NCI-H2107 treated with DMSO at 0.1 percent for 48 hours (cell line): ENCODE measurements around the gene CLPSL1.

Source experiments
- DNase-seq: peaks from one replicate; lab custom pipeline; 2025; ENCODE audit not compliant: unreplicated experiment; lab: John Stamatoyannopoulos, UW

CLPSL1 gene

DNA sequence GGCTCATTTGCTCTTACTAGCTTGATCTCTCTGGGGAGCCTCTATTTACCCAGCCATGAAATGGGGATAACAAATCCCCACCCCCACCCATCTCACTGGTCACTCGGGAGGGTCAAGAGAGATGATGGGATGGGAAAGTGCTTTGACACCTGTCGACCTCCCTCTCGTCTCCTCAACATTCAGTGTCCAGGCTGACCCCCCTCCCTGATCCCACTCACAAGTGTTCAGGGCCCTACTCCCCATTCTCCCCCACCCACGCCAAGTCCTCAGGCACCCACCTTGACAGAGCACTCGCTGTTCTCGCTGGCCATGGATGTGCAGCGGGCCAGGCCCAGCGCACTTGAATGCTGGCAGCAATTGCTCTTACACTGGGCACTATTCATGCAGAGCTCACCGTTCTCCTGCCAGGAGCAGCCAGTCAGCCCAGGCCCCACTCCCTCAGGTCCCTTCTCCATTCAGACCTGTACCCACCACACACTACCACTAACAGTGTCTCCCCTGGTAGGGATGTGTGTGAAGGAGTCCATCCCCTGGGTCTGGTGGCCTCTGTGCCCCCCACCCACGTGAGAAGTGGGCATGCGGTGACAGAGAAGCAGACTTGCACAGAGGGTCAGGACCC lies 14.7 kb downstream of the CLPSL1 start:
- no peak for DNase-seq

DNA sequence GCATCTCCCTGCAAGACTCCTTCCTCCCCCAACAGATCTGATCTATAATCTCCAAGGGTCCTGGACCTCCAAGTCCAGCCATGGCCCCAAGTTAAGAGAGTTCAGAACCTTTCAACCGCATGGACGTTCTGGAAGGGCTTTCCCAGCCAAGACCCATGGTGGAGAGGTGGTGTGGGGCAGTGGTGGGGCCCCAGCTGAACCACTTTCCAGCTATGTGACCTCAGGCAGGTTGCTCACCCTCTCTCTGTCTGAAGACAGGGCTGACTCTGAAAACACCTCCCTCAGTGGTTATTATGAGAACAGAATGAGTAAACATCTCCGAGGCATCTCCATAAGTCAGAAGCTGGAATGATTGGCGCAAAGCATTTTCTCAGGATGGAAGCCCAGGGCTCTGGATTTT lies 15.4 kb downstream of the CLPSL1 start:
- no peak for DNase-seq

DNA sequence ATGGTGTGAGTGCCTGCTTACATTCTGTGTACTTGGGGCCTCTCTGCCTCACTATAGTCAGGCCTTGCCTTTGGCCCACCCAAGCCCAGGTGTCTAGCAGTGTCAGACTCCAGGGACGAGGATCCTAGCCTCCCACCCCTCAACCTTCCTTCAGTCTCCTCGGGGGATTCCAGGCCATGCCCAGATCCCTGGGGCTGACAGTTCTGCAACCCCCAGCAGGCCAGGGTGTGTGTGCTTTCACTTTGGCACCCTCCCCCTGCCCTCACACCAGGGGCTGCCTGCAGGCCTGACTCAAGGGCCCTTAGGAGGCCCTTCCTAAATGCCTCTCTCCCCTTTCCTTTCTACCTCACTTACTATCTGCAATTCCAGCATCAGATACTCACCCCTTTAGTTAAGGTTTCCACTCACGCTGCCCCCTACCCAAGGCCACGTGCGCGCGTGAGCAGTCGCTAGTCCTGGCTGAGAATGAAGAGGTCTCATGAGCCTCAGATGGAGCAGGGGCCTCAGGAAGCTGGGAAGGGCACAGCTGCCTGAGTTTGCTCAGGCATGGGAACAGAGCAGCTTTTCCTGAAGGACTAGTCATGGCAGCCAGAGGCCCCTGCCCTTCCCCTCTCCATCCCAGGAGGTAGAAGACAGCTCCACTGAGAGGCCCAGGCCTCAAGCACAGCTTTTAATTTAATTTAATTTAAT lies 17.2 kb downstream of the CLPSL1 start:
- DNase-seq, result no peak

DNA sequence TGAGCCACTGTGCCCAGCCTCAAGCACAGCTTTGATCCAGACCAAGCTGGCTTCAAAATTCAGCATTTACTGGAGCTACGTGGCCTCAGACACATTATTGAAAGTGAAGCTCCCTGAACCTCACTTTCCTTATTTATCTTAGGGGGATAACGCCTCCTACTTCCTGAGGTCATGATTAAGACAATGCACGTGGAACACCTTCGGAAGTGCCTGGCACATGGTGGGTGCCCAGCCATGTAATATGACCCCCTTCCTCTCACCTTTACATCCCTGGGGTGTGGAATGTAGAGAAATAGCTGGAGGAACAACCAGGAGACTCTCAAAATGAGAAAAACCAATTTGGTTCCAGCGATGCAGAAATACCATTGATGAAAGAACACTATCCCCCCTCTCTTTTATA lies 17.9 kb downstream of the CLPSL1 start:
- no peak for DNase-seq

DNA sequence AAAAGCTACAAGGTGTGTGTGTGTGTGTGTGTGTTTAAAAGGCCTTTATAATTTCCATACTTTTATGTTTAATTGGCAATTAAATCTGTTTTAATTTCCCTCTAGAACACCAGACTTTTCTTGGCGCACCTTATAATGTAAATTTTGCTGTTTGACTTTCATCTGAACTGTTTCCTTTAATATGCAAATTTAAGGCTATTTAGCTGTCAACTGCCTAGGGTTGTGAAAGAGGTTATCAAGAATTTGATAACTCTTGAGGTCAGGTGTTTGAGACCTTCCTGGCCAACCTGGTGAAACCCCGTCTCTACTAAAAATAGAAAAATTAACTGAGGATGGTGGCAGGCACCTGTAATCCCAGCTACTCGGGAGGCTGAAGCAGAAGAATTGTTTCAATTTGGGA lies 20.3 kb downstream of the CLPSL1 start:
- no peak for DNase-seq

DNA sequence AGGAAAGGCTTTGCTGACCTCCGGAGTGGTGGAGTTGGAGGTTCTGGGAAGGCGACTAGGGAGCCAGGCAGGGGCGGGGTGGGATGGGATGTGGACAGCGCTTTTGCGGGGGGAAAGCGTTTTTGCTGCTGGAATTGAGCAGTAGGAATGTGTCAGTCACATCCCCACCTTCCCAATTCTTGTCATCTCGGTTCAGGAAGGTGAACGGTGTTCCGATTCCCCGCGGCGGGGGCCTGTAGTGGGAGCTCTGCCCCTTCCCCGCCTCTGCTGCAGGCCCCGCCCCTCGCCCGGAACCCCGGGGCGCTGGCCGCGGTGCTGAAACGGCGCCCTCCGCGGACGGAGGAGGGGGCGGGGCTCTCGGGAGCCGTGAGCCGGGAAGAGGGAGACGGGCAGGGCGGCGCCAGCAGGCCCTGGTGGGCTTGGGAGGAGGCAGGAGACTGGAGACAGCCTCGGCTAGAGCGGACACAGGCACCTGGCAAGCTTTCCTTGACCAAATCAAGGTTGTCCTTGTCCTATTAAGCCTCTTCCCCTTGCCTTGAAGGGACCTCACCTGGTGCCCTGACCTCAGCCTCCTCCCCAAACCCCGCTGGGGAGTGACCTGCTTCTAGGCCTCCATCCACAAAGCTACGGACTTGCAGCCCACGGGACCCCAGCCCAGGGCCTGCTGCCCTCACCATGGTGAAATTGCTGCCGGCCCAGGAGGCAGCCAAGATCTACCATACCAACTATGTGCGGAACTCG lies 24.3 kb downstream of the CLPSL1 start, which contains the start of gene LHFPL5:
TSS of gene LHFPL5 (plus strand) at position 357 of the 741 bp plus-strand sequence. CDS start at position 676, 319 bp downstream.
- no peak for DNase-seq

DNA sequence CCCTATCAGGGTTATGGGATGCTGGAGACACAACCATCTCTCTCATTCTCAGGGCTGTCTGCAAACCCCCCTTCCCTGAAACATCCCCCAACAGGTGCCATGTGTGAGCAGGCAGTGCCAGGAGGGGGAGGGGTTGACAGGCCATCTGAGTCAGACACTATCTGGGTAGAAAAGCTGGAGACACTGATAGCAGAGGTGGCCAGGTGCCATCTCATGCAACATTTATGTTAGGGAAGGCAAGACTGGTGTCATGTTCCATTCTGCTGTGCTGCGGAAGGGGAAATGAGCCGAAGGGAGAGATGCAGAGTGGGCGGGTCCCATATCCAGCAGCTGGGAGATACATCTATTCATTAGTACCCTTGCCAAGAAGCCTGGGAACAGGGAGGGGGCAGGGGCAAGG lies 27.9 kb downstream of the CLPSL1 start:
- peak; percentile 82 for DNase-seq

DNA sequence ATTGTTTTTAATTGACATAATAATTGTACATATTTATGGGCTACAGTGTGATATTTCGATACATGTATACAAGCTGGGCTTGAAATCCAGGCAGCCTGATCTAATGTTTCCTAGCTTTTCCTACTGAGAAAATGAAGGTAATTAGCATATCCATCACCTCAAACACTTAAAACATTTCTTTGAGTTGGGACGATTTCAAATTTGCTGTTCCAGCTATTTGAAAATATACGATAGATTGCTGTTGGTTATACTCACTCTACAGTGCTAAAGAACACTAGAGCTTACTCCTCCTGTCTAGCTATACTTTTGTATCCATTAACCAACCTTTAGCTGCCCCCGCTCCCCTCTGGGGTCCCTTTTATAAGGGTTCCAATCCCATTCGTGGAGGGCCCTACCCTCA lies 29.0 kb downstream of the CLPSL1 start:
- DNase-seq, result no peak

DNA sequence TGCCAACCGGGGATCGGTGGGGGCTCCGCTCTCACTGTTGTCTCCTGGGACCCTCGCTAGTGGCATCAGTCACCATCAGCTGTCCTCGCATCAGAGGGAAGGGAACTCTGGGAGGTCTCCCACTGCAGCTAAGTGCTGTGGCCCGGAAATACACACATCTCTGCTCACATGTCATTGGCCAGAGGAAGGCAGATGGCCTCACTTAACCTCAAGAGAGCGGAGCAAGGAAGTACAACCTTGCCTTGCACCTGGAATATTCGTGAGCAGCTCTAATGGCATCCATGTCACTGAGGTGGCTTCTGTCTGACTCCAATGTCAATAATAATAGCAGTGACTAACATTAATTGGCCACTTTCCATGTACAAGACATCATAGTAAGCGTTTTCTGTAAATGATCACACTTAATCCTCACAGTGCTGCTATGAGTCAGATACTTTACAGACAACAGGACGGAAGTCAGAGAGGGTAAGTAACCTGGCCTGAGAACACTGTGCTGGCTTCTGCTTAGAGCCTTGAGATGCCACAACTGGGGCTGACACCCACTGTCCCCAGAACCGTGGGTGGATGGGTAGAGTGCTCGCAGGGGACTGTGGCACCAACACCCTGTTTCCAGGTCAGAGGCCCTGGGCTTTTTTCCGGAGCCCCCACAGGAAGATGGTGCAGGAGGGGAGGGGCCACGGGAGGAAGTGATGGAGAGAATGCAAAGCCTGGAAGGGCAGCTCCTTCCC lies 30.3 kb downstream of the CLPSL1 start:
- no peak for DNase-seq

DNA sequence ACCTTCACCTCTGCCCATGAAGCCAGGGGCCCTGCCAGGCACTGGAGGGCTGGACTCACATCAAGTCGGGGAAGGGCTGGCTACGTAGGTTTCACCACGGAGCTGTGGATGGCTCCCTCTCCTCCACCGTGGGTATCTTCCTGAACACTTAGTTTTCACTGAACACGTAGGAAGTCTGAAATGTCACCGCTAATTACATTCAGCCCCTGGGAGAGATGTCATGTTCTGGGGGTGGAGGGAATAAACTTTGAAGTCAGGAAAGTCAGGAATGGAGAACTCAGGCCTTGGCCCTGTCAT lies 30.8 kb downstream of the CLPSL1 start:
- DNase-seq, result no peak

DNA sequence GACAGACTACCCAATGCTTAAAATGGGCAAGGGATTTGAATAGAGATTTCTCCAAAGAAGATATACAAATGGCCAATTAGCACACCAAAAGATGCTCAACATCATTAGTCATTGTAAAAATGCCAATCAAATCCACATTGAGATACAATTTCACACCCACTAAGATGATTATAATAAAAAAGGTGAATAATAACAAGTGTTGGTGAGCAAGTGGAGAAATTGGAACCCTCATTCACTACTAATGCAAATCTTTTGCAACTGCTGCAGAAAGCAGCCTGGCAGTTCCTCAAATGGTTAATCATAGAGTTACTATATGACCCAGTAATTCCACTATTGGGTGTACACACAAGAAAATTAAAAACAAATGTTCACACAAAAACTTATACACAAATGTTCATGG lies 36.7 kb downstream of the CLPSL1 start:
- no peak for DNase-seq

DNA sequence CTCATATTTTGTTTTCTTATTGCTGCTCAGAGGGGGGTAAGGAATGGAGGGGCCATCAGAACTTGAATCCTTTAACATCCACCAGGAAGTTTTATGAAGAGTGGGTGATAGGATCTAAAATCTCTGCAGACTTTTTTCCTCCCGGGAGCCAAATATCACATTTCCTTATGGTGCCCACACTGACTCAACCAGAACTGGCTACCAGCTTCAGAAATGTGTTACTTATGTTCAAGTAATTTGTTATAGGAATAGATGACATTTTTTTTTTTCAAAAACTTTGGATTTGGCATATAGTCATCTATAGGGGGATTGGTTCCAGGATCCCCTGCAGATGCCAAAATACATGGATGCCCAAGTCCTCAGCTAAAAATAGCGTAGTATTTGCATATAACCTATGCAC lies 42.8 kb downstream of the CLPSL1 start:
- DNase-seq, result no peak

DNA sequence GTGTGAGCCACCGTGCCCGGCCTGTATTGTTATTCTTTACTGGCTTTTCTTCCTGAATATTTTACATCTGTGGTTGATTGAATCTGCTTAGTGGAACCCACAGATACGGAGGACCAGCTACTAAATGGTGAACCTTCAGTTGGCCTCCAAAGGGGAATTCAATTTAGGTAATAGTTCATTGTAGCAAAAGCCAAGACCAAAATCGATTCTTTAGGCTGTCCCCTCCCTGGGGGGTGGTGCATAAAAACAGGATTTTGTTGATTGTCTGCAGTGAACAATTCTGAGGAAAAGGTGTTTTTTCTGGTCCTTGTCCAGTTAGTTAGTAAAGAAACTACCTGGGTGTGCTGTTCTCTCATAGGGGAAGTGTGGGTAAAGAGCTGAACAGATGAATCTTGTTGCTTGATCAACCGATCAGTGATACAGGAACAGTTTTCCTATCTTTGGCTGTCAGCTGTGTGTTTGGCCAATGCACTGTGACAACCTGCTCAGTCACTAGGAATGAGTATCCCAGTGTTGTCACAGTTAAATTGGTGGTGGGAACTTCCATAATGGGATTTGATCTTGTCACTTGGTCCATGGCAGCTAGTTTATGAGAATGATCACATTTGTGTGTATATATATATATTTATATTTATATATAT lies 43.9 kb downstream of the CLPSL1 start:
- DNase-seq, result no peak

DNA sequence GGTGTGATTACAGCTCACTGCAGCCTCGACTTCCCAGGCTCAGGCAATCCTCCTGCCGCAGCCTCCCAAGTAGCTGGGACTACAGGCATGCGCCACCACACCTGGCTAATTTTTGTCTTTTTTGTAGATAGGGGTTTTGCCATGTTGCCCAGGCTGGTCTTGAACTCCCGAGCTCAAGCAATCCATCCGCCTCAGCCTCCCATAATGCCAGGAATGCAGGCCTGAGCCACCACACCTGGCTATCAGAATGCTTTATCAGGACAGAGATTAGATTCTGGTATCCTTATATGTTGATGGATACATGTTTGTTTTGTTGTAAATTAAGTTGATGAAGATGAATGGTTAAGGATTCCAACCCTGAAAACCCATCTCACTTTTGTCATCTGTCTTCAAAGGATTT lies 48.5 kb downstream of the CLPSL1 start:
- DNase-seq, result no peak

DNA sequence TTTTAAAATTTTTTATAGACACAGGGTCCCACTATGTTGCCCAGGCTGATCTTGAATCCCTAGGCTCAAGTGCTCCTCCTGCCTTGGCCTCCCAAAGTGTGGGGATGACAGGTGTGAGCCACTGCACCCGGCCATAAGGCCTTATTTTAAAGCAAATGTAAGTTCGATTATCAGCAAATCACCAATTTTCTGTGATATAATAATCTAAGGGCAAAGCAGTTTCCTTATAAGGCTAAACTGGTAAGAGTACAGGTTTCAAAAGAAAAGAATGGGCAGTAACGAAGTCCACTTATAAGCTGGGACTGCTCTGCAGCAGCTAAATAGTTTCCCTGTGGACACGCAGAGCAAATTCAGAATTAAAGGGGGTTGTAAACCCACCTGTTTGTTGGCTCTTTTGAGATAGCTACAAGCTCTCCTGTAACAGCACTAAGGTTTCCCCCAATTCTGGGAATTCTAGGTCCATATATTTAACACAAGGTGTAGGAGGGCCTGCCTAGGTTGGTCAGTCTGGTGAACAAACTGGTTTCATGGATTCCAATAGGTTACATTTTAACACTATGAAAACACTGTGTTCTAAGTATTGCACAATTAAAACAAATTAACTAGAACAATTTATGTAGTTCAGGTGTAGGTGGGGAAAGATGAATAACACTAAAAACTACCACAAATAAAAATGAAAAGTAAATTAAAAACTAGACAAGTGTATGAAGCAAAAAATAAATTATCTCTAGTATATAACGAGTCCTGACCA lies 50.6 kb downstream of the CLPSL1 start:
- DNase-seq, result no peak

DNA sequence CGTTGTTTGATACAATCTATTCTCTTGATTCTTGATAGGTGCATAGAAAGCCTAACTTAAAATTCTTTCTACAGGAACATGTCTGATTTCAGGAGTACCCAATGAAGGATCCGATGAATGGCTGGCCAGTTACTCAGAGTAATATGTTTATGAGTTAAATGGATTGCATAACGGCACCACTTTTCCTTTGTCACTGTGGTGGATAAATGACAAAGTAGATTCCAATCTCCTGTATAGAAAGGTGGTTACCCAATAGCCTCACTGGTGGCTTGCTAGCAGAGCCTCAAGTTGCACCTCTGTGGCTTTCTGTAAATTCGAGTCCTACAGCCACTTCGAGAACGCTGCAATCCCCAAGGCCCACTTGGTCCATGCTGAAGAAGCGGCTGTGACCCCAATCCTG lies 52.7 kb downstream of the CLPSL1 start:
- DNase-seq, result no peak
